Measurements from ENCODE around the gene FRMD4B.

FRMD4B gene

DNA sequence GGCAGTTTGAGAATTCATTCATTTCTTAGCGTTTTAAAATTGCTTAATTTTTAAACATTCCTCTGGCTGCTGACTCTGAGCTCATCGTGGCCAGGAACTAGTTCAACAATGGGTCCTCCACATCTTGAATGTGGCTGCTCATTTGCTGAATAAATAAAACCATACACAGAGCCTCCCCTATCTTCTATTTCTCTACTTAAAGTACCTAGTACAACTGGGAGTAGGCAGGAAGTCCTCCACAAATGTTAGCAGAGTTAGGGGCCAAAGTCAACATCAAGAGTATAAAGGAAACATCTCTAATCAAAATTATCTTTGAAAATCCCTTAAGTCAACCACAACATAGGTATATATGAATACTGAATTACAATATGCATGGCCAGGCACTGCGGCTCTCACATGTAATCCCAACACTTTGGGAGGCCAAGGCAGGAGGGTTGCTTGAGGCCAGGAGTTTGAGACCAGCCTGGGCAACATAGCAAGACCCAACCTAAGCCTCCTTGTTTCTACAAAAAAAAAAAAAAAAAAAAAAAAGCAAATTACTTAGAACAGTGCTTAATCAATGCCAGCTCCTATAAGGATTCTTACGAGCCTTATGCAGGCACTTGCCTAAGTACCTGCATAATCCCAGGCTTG lies 206.0 kb downstream of the FRMD4B start:
- DNase-seq (ENCODE audit: insufficient read length, low spot score) = no peak
- no peak for TF ChIP-seq SPI1 (IDR thresholded peaks at IDR 0.05; ENCODE audit: low read depth, low read length)
- TF ChIP-seq POLR2AphosphoS5 (IDR thresholded peaks at IDR 0.05; ENCODE audit: low read depth, low read length) = no peak
- no peak for TF ChIP-seq PAX5 (IDR thresholded peaks at IDR 0.05; ENCODE audit: insufficient read depth, low read length, severe bottlenecking)
- TF ChIP-seq POLR2A (IDR thresholded peaks at IDR 0.05; ENCODE audit: low read depth, low read length) = no peak
- no peak for TF ChIP-seq POU2F2 (IDR thresholded peaks at IDR 0.05; ENCODE audit: low read depth, low read length)
- no peak for TF ChIP-seq TAF1 (IDR thresholded peaks at IDR 0.05; ENCODE audit: low read depth, low read length)
- no peak for FAIRE-seq

DNA sequence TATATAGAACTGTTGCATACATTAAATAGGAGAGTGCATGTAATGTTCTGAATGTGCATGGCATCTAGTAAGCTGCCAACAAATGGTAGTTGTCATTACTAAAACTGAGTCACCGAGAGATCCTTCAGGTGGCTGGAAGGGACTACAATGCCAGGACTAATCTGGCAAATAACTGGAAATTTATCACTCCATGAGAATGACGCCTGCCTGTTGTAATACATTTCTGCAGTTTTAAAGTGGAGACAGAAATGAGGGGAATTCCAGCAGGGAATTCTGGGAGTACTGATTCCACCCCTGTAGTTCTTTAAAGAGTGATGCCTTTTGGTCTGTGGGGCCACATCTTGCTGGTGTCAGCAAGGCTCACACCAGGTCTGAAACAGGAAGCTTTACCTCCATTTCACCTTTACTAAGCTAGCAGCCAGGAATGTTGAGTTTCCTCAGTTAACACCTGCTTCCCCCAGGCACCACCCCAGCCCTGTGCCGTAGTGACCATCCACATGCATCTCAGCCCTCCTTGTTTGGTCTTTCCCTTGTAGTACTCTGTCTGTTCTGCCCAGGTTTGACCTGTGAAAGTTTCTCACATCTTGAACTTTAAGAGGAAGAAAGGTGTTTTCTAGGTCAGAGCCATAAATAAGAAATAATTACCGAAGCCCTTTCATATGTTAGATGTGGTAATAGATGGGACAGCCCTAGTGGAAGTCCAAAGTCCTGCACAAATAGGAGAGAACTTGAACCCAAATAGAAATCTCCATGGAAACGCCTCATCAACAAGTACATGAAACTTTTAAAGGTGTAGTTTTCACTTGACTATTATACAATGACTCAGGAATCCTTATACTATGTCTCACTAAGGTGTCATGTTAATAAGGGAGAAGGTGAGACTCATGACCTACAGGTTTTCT lies 206.8 kb downstream of the FRMD4B start:
- no peak for DNase-seq (ENCODE audit: insufficient read length, low spot score)
- TF ChIP-seq SPI1 (IDR thresholded peaks at IDR 0.05; ENCODE audit: low read depth, low read length) = no peak
- TF ChIP-seq TAF1 (IDR thresholded peaks at IDR 0.05; ENCODE audit: low read depth, low read length) = no peak
- no peak for TF ChIP-seq POLR2AphosphoS5 (IDR thresholded peaks at IDR 0.05; ENCODE audit: low read depth, low read length)
- no peak for TF ChIP-seq POU2F2 (IDR thresholded peaks at IDR 0.05; ENCODE audit: low read depth, low read length)
- TF ChIP-seq POLR2A (IDR thresholded peaks at IDR 0.05; ENCODE audit: low read depth, low read length) = no peak
- FAIRE-seq = peak; percentile 78

DNA sequence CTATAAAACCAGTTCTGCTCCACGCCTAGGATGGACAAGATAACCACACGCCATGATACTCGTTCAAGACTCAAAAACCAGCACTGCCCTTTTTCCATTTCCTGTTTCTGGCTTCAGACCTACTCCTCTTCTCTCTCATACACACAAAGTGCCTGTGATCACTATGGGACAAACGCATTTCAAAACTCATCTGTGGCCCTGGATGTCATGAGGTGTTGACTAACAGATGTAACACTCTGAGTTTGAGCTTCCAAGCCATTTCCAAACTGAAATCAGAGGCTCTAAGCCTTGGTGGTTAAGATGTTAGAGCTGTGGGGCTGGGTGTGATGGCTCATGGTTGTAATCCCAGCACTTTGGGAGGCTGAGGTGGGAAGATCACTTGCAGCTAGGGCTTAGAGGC lies 207.8 kb downstream of the FRMD4B start:
- DNase-seq (ENCODE audit: insufficient read length, low spot score) = no peak
- no peak for TF ChIP-seq POLR2AphosphoS5 (IDR thresholded peaks at IDR 0.05; ENCODE audit: low read depth, low read length)
- TF ChIP-seq PAX5 (IDR thresholded peaks at IDR 0.05; ENCODE audit: insufficient read depth, low read length, severe bottlenecking) = no peak
- no peak for TF ChIP-seq SPI1 (IDR thresholded peaks at IDR 0.05; ENCODE audit: low read depth, low read length)
- no peak for TF ChIP-seq POU2F2 (IDR thresholded peaks at IDR 0.05; ENCODE audit: low read depth, low read length)
- FAIRE-seq = no peak

DNA sequence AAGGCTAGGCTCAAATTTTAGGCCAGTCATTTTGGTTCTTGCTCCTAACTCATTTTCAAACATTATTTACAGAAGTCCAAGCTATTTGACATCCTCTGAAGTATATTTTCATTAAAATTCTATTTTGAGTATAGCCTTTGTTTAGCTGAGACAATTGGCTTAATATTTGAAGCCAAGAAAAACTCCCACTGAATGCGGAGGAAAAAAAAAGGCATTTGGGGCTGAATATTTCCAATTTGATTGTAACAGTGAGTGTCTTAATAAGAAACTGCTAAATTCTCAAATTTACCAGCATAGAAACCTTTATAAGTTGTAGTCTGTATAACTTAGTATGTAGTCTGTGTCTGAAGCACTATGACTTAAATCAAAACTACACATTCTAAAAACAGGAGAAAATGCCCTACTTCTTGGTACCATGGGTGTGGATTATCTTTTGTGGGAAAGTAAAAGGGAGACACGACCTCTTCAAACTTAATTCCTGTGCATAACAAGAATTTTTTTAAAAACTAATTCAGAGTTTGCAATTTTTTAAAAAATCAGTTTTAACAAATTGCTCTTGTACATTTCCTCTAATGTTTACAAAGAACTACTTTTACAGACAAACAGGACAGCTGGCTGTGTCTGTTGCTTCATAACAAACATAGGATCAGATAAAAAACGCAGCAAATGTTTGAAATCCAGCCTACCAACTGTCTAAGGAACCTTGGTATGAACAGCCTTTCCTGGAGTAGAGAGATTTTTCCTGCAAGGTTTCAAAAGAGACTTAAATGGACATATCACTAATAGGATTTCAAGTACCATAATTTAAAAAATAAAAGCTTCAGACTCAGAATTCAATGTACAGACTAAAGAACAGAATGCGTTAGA lies 210.8 kb downstream of the FRMD4B start:
- FAIRE-seq = no peak
- no peak for DNase-seq (ENCODE audit: insufficient read length, low spot score)
- TF ChIP-seq SPI1 (IDR thresholded peaks at IDR 0.05; ENCODE audit: low read depth, low read length) (no peak), PAX5 (IDR thresholded peaks at IDR 0.05; ENCODE audit: insufficient read depth, low read length, severe bottlenecking) (no peak)

DNA sequence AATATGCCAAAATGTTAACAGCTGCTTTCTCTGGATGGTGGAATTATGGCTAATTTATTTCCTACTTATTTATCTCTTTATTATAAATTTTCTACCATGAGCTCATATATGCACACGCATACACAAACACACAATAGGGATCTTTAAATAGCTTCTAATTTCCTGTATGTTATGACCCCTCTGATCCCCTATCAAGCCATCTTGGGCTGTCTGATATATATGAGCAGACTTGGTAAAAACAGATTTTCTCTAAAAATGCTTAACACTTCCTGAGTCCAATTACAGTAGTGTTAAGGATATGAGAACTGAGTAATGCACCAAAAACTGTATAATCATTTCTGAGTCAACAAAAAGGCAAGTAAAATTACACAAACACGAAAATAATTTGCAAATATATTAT lies 211.4 kb downstream of the FRMD4B start:
- FAIRE-seq (no peak), DNase-seq (ENCODE audit: insufficient read length, low spot score) (no peak)
- TF ChIP-seq TAF1 (IDR thresholded peaks at IDR 0.05; ENCODE audit: low read depth, low read length) (no peak), POLR2AphosphoS5 (IDR thresholded peaks at IDR 0.05; ENCODE audit: low read depth, low read length) (no peak), POU2F2 (IDR thresholded peaks at IDR 0.05; ENCODE audit: low read depth, low read length) (no peak), PAX5 (IDR thresholded peaks at IDR 0.05; ENCODE audit: insufficient read depth, low read length, severe bottlenecking) (no peak), SPI1 (IDR thresholded peaks at IDR 0.05; ENCODE audit: low read depth, low read length) (no peak), POLR2A (IDR thresholded peaks at IDR 0.05; ENCODE audit: low read depth, low read length) (no peak)

DNA sequence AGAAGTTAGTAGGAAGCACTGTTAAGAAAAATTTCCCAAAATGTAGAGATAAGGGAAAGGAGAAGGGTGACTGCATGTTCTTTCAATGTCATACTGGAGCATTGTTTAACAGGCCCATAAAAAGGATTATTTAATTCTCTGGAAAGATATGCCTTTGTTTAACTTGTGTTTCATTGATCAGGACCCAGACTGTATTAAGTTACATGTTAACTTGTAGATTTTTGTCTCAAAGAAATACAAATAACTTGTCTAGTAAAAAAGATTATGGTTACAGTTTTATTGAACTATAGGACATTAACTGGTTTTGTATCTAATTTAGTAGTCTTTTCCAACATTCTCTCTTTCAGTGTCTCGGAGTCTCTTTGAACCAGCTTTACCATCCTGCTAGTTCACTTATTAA lies 213.8 kb downstream of the FRMD4B start:
- DNase-seq (ENCODE audit: insufficient read length, low spot score) (no peak), FAIRE-seq (no peak)
- TF ChIP-seq POLR2AphosphoS5 (IDR thresholded peaks at IDR 0.05; ENCODE audit: low read depth, low read length) (no peak), PAX5 (IDR thresholded peaks at IDR 0.05; ENCODE audit: insufficient read depth, low read length, severe bottlenecking) (no peak), TAF1 (IDR thresholded peaks at IDR 0.05; ENCODE audit: low read depth, low read length) (no peak), POLR2A (IDR thresholded peaks at IDR 0.05; ENCODE audit: low read depth, low read length) (no peak), SPI1 (IDR thresholded peaks at IDR 0.05; ENCODE audit: low read depth, low read length) (no peak), POU2F2 (IDR thresholded peaks at IDR 0.05; ENCODE audit: low read depth, low read length) (no peak)

DNA sequence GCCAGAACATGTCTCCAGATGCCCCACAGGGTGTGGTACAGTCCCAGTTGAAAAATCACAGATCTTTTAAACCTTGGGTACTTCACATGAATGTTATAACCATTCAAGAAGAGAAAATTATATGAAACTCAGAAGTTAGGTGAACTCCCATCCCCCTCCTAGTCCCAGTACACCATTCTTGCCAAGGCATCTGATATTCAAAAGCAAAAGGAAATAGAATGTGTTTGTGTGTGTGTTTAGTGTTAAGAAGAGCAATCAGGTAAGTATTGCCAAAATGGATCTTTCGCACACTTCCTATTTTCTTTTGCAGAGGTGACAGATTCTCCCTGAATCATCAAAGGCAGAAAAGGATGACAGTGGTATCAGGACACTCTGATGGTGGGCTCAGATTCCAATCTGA lies 219.4 kb downstream of the FRMD4B start:
- no peak for FAIRE-seq
- no peak for TF ChIP-seq POLR2A (IDR thresholded peaks at IDR 0.05; ENCODE audit: low read depth, low read length)
- no peak for TF ChIP-seq PAX5 (IDR thresholded peaks at IDR 0.05; ENCODE audit: insufficient read depth, low read length, severe bottlenecking)
- TF ChIP-seq TAF1 (IDR thresholded peaks at IDR 0.05; ENCODE audit: low read depth, low read length) = no peak
- TF ChIP-seq POU2F2 (IDR thresholded peaks at IDR 0.05; ENCODE audit: low read depth, low read length) = no peak

DNA sequence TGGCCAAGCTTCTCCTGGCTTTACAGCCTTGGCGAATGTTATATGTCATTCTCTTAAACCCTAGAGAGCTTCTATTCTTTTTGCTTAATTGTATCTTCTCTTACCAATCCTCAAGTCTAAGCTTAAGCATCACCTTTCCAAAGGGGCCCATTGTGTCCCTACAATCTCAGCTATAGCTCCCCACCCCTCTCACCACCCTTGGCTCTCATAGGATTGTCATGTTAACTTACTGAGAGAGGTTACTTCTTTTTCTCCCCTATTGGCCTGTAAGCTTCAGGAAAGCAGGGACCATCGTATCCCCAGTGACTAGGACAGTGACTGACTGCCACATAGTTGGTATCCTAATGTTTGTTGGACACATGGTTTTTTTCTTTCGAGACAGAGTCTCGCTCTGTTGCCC lies 220.1 kb downstream of the FRMD4B start:
- FAIRE-seq (no peak), DNase-seq (ENCODE audit: insufficient read length, low spot score) (no peak)
- TF ChIP-seq POLR2AphosphoS5 (IDR thresholded peaks at IDR 0.05; ENCODE audit: low read depth, low read length) (no peak), POLR2A (IDR thresholded peaks at IDR 0.05; ENCODE audit: low read depth, low read length) (no peak), POU2F2 (IDR thresholded peaks at IDR 0.05; ENCODE audit: low read depth, low read length) (no peak), SPI1 (IDR thresholded peaks at IDR 0.05; ENCODE audit: low read depth, low read length) (no peak), TAF1 (IDR thresholded peaks at IDR 0.05; ENCODE audit: low read depth, low read length) (no peak), PAX5 (IDR thresholded peaks at IDR 0.05; ENCODE audit: insufficient read depth, low read length, severe bottlenecking) (no peak)

More for the DNA sequence above, 219.4 kb downstream of the FRMD4B start:
- DNase-seq (ENCODE audit: insufficient read length, low spot score) = no peak

DNA sequence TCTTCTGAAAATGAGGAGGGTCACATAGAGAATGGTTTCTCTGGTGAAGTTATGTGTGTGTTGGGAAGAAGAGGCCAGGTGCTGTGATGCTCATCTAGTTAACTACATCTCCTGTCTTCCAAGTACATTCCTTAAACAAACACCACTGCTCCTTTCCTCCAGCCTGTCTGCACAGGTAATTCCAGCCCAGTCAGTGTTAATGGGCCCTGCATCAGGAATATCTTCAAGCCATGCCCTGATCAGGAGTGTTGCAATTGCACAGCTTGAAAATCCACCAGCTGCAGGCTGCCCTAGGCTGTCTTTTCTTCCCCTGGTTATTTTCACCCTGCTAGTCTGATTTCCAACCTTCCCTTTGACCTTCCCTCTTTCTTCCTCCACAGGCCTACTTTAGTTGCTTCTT lies 221.6 kb downstream of the FRMD4B start:
- DNase-seq (ENCODE audit: insufficient read length, low spot score) (no peak), FAIRE-seq (no peak)
- TF ChIP-seq POU2F2 (IDR thresholded peaks at IDR 0.05; ENCODE audit: low read depth, low read length) = no peak
- no peak for TF ChIP-seq SPI1 (IDR thresholded peaks at IDR 0.05; ENCODE audit: low read depth, low read length)
- TF ChIP-seq PAX5 (IDR thresholded peaks at IDR 0.05; ENCODE audit: insufficient read depth, low read length, severe bottlenecking) = no peak
- TF ChIP-seq TAF1 (IDR thresholded peaks at IDR 0.05; ENCODE audit: low read depth, low read length) = no peak
- TF ChIP-seq POLR2AphosphoS5 (IDR thresholded peaks at IDR 0.05; ENCODE audit: low read depth, low read length) = no peak
- no peak for TF ChIP-seq POLR2A (IDR thresholded peaks at IDR 0.05; ENCODE audit: low read depth, low read length)
